Cardiac fibroblast (primary cell): ENCODE measurements around the gene PPP4R3B.

ENCODE experiments used
- DNase-seq, 2 donors: peaks; one replicate each; pipeline versions ENCODE4 v3.0.0 to v3.0.0-alpha.2; 2010; ENCODE audit warnings: low read depth in 2 of 2
- H3K4me3 ChIP-seq, 2 donors: replicated peaks in 1 of 2; 1 replicate in 1 of 2; 2 replicates in 1 of 2; pipeline ENCODE4 v1.5.1; 2011; ENCODE audit warnings: low read depth in 2 of 2, low read length in 2 of 2, mild to moderate bottlenecking in 2 of 2, moderate library complexity in 1 of 2
- CTCF ChIP-seq: IDR thresholded peaks from one replicate; pipeline ENCODE4 v1.5.1; 2011; ENCODE audit warnings: low read depth, mild to moderate bottlenecking, low read length, inconsistent platforms

The PPP4R3B gene

GRCh38 chr2:55617175-55618024 is at the start of gene PPP4R3B:
Gene PPP4R3B (minus strand): TSS chr2:55617622. CDS start chr2:55617285, 337 bp downstream.
- peak; percentile 35 for TF ChIP-seq CTCF
- peak within 1 kb of the TSS; percentile 80 to 98 for H3K4me3 ChIP-seq
- peak; percentile 100 for DNase-seq

GRCh38 chr2:55653255-55653654 is 35.8 kb upstream of the PPP4R3B start:
- no peak overlapping the region for H3K4me3 ChIP-seq
- TF ChIP-seq CTCF: no peak
- no peak for DNase-seq

GRCh38 chr2:55649211-55649610 is 31.8 kb upstream of the PPP4R3B start:
- H3K4me3 ChIP-seq: no peak overlapping the region
- DNase-seq: peak in 1 of 2 donors; percentile 27
- no peak for TF ChIP-seq CTCF

DNA sequence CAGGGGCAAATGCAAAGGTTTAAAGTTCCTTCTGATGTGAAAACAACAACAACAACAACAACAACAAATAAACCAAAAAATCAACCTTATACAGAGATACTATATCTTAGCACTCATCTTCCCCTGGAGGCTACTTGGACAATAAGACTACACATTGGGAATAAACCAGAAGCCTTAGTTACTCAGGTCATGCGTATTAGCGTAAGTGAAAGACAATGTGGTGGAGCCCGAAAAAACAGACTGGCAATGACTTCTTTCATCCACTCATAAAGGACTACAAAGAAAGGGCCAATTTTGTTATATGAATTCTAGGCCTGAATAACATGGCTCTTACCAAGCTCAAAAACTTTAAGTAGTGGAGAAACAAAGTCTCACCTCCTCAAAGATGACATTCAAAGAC is 19.4 kb upstream of the PPP4R3B start:
- H3K4me3 ChIP-seq: no peak overlapping the region
- no peak for DNase-seq
- TF ChIP-seq CTCF: no peak

GRCh38 chr2:55628931-55629330 is 11.5 kb upstream of the PPP4R3B start:
- TF ChIP-seq CTCF: no peak
- DNase-seq: no peak
- no peak overlapping the region for H3K4me3 ChIP-seq

DNA sequence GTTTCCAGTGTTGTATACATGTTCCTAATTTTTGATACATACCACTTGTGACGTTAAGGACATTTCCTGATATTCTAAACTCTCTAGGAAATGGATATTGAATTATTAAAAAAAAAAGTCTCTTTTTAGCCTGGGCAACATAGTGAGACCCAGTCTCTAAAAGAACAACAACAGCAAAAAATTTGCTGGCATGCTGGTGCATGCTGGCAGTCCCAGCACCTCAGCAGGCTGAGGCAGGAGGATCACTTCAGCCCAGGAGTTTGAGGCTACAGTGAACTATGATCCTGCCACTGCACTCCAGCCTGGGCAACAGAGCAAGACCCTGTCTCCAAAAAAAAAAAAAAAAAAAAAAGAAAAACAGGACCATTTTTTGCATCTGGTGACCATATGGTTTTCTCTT is 10.5 kb upstream of the PPP4R3B start:
- TF ChIP-seq CTCF: no peak
- DNase-seq: no peak
- H3K4me3 ChIP-seq: no peak overlapping the region

GRCh38 chr2:55621802-55622201 is 4.4 kb upstream of the PPP4R3B start:
- H3K4me3 ChIP-seq: no peak overlapping the region
- DNase-seq: no peak
- no peak for TF ChIP-seq CTCF
